Measurements from ENCODE around the gene CACHD1.

The CACHD1 gene

DNA sequence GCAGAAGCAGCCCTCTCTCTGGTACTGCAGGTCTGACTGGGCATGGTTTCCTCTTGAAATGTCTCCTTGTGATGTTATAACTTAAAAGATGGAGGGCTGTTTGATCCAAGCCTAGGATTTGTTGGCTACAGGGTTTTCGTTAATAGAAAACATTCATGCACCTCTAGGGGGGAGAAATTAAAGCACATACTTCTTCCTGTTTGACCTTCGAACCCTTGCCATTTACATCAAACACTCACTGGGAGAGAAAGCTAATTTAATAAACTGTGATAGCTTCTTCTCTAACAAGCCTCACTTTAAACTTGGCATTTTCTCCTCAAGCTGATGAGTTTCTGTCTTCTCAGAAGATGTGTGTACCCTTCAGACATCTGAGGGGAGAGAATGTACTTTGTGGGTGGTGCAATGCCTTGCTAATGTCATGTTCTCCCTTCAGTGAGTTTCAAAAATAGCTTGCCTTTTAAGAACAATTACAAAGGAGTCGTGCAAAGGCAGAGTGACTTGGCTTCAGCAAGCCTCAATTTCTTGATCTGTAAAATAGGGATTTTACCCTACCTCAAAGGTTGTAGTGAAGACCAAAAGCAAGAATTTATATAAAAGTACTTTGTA is 20.4 kb downstream of the CACHD1 start:
- Histone ChIP-seq H2AFZ (ENCODE audit: low read depth, low read length, severe bottlenecking) (no peak overlapping the region), H3K9me2 (replicated peaks; ENCODE audit: insufficient read depth, low read length) (no peaks in the 10 kb centered on the region; the same call in 1 of the 2 replicates), H3K27ac (ENCODE audit: low read depth, low read length) (no peak overlapping the region), H3F3A (ENCODE audit: insufficient read depth) (no peaks in the 10 kb centered on the region), H3K4me2 (ENCODE audit: low read depth, low read length, poor library complexity, severe bottlenecking) (no peak overlapping the region), H3K27me3 (ENCODE audit: low read length) (no peaks in the 10 kb centered on the region; the same call in 1 of the 2 replicates), H3K4me3 (ENCODE audit: insufficient read depth, low read length, poor library complexity, severe bottlenecking) (no peak overlapping the region), H3K79me2 (ENCODE audit: insufficient read depth, low read length) (no peaks in the 10 kb centered on the region), H3K9me3 (ENCODE audit: insufficient read depth, low read length) (no peaks in the 10 kb centered on the region), H3K9ac (ENCODE audit: low read length) (no peak overlapping the region), H3K36me3 (ENCODE audit: low read length) (no peaks in the 10 kb centered on the region), H4K20me1 (ENCODE audit: low read depth, low read length) (no peaks in the 10 kb centered on the region)
- TF ChIP-seq, protein P1, sequence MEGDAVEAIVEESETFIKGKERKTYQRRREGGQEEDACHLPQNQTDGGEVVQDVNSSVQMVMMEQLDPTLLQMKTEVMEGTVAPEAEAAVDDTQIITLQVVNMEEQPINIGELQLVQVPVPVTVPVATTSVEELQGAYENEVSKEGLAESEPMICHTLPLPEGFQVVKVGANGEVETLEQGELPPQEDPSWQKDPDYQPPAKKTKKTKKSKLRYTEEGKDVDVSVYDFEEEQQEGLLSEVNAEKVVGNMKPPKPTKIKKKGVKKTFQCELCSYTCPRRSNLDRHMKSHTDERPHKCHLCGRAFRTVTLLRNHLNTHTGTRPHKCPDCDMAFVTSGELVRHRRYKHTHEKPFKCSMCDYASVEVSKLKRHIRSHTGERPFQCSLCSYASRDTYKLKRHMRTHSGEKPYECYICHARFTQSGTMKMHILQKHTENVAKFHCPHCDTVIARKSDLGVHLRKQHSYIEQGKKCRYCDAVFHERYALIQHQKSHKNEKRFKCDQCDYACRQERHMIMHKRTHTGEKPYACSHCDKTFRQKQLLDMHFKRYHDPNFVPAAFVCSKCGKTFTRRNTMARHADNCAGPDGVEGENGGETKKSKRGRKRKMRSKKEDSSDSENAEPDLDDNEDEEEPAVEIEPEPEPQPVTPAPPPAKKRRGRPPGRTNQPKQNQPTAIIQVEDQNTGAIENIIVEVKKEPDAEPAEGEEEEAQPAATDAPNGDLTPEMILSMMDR (IDR thresholded peaks at IDR 0.05; ENCODE audit: insufficient read depth, low read length, poor library complexity, severe bottlenecking), result no peak
- TF ChIP-seq EZH2phosphoT487 (conservative IDR thresholded peaks at IDR 0.05; ENCODE audit: low read length), result no peak

DNA sequence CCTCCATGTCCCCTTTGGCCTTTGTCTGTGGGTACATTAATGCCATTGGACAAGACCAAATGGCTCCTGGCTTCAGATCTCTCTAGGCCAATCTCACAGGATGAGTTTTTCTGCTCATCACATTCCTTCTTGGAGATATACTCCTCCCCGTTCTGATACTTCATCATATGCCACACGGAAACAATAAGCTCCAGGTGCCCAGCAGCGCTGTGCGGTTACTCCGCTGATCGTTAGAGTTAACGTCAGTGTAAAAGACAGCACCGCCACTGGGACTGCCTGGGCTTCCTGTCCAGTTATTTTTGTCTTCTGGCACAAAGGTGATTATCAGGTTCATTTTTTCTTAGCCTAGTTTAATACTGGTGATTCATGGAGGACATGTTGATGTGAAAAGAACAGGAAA is 22.5 kb downstream of the CACHD1 start:
- Histone ChIP-seq H3K79me2 (ENCODE audit: insufficient read depth, low read length) (no peaks in the 10 kb centered on the region), H3F3A (ENCODE audit: insufficient read depth) (no peaks in the 10 kb centered on the region)

DNA sequence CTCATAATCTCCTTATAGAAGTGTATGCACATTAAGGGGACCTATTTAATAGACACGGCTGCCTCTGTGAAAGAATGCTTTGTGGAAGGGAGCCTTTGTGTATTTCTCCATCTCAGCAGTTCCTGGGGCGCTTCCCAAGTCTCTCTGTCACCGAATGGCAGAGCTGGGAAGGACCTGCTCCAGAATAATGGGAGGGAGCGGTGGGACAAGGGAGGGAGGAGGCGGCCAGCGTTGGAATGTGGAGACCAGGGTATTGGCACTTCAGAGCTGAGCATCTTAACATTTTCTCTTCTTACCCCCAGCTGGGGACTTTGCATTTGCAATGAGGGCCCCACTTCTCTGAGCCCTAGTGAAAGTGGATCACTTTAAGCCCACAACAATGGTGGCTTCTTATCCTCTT is 23.9 kb downstream of the CACHD1 start:
- no peak overlapping the region for H3K9ac ChIP-seq (ENCODE audit: low read length)
- H3K27me3 ChIP-seq (ENCODE audit: low read length), result no peaks in the 10 kb centered on the region; the same call in 1 of the 2 replicates
- H3K27ac ChIP-seq (ENCODE audit: low read depth, low read length), result no peak overlapping the region
- H3K4me2 ChIP-seq (ENCODE audit: low read depth, low read length, poor library complexity, severe bottlenecking), result no peak overlapping the region
- no peaks in the 10 kb centered on the region for H3K79me2 ChIP-seq (ENCODE audit: insufficient read depth, low read length)
- H3K36me3 ChIP-seq (ENCODE audit: low read length), result no peaks in the 10 kb centered on the region
- no peak overlapping the region for H2AFZ ChIP-seq (ENCODE audit: low read depth, low read length, severe bottlenecking)
- H3K9me3 ChIP-seq (ENCODE audit: insufficient read depth, low read length), result no peaks in the 10 kb centered on the region
- H3K9me2 ChIP-seq (replicated peaks; ENCODE audit: insufficient read depth, low read length), result no peaks in the 10 kb centered on the region; the same call in 1 of the 2 replicates
- H3K4me3 ChIP-seq (ENCODE audit: insufficient read depth, low read length, poor library complexity, severe bottlenecking), result no peak overlapping the region
- no peaks in the 10 kb centered on the region for H3F3A ChIP-seq (ENCODE audit: insufficient read depth)
- no peaks in the 10 kb centered on the region for H4K20me1 ChIP-seq (ENCODE audit: low read depth, low read length)
- TF ChIP-seq EZH2phosphoT487 (conservative IDR thresholded peaks at IDR 0.05; ENCODE audit: low read length), result no peak
- TF ChIP-seq, protein P1 (IDR thresholded peaks at IDR 0.05; ENCODE audit: insufficient read depth, low read length, poor library complexity, severe bottlenecking), result no peak

More for the DNA sequence above, 22.5 kb downstream of the CACHD1 start:
- Histone ChIP-seq H3K9me3 (ENCODE audit: insufficient read depth, low read length) (no peaks in the 10 kb centered on the region), H4K20me1 (ENCODE audit: low read depth, low read length) (no peaks in the 10 kb centered on the region), H3K4me2 (ENCODE audit: low read depth, low read length, poor library complexity, severe bottlenecking) (no peak overlapping the region), H3K27me3 (ENCODE audit: low read length) (no peaks in the 10 kb centered on the region; the same call in 1 of the 2 replicates), H2AFZ (ENCODE audit: low read depth, low read length, severe bottlenecking) (no peak overlapping the region), H3K4me3 (ENCODE audit: insufficient read depth, low read length, poor library complexity, severe bottlenecking) (no peak overlapping the region), H3K9ac (ENCODE audit: low read length) (no peak overlapping the region), H3K27ac (ENCODE audit: low read depth, low read length) (no peak overlapping the region), H3K9me2 (replicated peaks; ENCODE audit: insufficient read depth, low read length) (no peaks in the 10 kb centered on the region; the same call in 1 of the 2 replicates), H3K36me3 (ENCODE audit: low read length) (no peaks in the 10 kb centered on the region)
- no peak for TF ChIP-seq EZH2phosphoT487 (conservative IDR thresholded peaks at IDR 0.05; ENCODE audit: low read length)
- TF ChIP-seq, protein P1 (IDR thresholded peaks at IDR 0.05; ENCODE audit: insufficient read depth, low read length, poor library complexity, severe bottlenecking), result no peak

All from SU-DHL-6 (cell line).